Hepatocyte (in vitro differentiated cells): ENCODE data around the gene GPR153.

Experiments
- CTCF ChIP-seq: fragments of 200-600 bp; sonication (generic); IDR thresholded peaks from 2 replicates; pipeline ENCODE4 v1.5.1; 2016; ENCODE audit warnings: antibody characterized with exemption, mild to moderate bottlenecking; ENCODE audit not compliant: poor library complexity
- EZH2 ChIP-seq: fragments of 200-600 bp; sonication (generic); IDR thresholded peaks from 2 replicates; pipeline ENCODE4 v1.6.1; 2016; ENCODE audit warnings: antibody characterized with exemption, mild to moderate bottlenecking, borderline replicate concordance

- no peak for TF ChIP-seq EZH2
- no peak for TF ChIP-seq CTCF
These were observed 4.3 kb downstream of the GPR153 start for GRCh38 chr1:6256645-6257044.
